GM12801 (cell line): Measurements from ENCODE around the gene ARL5C.

Source experiments
- TF ChIP-seq, protein P1 (sequence below): IDR thresholded peaks from one replicate; pipeline ENCODE4 v1.5.1; 2011; ENCODE audit warnings: control low read depth; ENCODE audit not compliant: insufficient read length; ENCODE audit errors: extremely low read depth

Gene ARL5C

DNA sequence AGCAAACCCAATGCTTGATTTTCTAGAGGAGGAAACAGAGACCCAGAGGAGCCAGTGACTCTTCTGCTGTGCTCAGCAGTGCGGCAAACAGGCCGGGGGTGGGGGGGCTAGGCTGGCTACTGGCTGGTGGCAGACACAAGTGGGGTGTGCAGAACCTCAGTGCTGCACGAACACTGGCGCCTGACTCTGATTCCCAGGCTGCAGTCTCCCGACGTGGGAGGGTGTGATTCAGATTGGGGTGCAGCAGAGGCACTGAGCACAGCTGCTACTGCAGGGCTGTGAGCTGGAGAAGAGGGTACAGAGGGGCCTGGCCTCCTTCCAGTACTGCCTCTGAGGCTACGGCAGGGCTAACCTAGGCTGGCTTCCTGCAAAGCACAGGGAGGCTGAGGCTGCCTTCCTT lies 42.2 kb upstream of the ARL5C start:
- TF ChIP-seq, protein P1, sequence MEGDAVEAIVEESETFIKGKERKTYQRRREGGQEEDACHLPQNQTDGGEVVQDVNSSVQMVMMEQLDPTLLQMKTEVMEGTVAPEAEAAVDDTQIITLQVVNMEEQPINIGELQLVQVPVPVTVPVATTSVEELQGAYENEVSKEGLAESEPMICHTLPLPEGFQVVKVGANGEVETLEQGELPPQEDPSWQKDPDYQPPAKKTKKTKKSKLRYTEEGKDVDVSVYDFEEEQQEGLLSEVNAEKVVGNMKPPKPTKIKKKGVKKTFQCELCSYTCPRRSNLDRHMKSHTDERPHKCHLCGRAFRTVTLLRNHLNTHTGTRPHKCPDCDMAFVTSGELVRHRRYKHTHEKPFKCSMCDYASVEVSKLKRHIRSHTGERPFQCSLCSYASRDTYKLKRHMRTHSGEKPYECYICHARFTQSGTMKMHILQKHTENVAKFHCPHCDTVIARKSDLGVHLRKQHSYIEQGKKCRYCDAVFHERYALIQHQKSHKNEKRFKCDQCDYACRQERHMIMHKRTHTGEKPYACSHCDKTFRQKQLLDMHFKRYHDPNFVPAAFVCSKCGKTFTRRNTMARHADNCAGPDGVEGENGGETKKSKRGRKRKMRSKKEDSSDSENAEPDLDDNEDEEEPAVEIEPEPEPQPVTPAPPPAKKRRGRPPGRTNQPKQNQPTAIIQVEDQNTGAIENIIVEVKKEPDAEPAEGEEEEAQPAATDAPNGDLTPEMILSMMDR = no peak

DNA sequence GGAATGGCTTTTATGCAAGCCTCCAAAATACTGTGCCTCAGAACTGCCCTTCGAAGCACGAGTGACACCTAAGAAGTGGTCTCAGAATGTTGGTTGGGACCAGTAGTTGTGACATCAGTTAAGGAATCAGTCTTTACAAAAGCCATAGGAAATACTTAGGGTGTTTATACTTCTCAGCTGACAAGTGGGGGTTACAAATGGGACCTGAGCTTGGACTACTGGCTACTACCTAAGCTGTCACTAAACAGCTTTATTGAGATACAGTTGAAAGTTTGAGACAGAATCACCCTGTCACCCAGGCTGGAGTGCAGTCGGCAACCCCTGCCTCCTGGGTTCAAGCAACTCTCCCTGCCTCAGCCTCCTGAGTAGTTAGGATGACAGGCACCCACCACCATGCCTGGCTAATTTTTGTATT lies 39.2 kb upstream of the ARL5C start:
- TF ChIP-seq, protein P1 = no peak

DNA sequence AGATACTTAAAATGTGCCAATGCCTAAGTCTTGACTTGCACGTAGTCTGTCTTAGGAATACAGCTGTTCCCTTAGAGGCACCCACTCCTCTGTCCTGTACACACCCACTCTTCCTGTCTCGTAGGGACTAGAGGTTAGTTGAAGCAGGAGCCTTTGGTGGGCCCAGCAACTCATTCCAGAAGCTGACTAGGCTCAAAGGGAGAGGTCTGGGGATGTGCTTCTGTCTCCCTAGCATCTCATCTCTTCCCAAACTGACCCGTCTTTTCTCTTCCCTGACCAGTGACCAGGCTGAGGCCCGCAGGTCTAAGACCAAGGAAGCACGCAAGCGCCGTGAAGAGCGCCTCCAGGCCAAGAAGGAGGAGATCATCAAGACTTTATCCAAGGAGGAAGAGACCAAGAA lies 38.3 kb upstream of the ARL5C start:
- TF ChIP-seq, protein P1 = no peak

DNA sequence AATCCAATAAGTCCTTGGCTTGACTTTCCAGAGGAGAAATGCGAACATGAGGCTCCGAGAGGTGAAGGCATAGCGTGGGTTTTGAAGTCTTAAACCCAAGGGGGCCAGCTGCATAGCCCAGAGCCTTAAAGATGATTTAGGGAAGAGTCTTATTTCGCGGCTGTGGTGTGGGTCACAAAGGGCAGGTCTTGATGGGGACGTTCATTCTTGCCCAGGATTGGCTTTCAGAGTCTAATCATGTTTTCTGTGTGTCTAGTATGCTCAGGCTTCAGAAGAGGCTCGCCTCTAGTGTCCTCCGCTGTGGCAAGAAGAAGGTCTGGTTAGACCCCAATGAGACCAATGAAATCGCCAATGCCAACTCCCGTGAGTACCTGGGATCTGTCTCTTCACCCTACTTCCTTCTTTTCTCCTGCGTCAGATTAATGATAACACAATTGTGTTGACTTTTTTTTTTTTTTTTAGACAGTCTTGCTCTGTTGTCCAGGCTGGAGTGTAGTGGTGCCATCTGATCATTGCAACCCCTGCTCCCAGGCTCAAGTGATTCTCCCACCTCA lies 35.1 kb upstream of the ARL5C start:
- TF ChIP-seq, protein P1 = no peak

DNA sequence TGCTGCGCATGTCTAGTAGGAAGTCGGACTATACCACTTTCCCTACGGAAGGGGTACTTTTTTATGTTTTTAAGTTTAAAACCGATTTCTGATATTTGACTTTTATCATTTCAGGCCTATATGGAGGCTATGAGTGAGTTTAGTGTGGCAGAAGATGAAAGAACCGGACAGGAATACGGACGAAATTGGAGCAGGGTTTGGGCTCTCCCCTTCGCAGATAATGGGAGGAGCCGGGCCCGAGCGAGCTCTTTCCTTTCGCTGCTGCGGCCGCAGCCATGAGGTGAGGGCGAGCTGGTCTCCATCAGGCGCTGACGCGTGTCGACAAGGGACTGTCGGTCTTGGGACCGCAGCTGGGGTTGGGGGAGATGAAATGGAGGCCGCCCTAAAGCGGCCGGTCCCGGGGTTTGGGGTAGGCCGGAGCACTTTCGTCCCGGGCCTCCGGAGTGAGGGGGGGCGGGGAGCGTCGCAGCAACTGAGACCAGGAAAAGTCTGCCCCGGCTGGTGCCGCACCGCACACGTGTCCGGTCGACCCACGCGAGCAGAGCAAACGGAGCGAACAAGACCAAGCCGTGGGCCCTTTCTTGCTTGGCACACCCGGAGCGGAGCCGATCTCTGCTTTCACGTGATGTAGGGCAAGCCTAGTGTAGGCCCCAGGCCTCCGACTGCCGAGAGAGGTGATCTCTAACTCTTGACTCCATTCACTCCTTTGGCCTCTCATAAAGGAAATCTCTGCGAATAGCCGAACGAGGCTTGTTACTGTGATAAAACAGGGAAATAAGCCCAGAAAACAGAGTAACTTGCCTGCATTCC lies 34.3 kb upstream of the ARL5C start, which contains the start of gene RPL19:
RPL19 (plus strand) TSS at position 214 of the 810 bp plus-strand sequence; CDS start at position 276, 62 bp downstream.
- TF ChIP-seq, protein P1 = no peak

DNA sequence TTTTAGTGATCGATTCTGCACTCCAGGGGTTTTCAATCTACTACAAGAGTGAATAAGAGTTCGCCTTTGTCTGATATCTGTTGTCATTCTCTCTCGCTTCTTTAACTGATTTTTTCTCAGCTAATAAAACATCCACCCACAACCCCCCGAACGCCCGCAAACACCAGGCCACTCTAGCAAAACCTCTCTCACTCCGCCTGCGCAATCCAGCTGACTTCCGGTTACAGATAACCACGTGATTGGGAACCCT lies 33.8 kb upstream of the ARL5C start:
- TF ChIP-seq, protein P1 = no peak

DNA sequence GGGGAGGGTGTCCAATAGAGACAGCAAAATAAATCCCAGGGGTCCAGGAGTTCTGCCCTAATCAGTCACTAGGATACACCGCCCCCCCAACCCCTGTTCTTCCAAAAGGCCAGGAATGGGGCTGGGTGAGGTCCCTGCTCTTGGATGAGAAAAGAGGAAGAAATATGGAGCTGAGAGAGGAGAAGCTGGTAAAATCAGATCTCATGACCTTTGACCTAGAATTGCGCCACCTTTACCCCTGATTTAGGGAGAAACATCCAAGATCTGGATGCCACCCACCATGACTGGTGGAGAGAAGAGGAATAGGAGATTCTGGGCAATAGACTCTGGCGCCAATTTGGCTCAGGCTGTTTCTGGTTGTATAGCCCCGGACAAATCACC lies 32.2 kb upstream of the ARL5C start:
- TF ChIP-seq, protein P1 = no peak
